GM18858 (cell line): Measurements from ENCODE around the gene CCDC74A.
"Not testable (repeated sequence)": the region's sequence is repeated elsewhere in the genome, so short reads cannot be mapped to it uniquely, and the experiment has no call there.

Source experiments
- ATAC-seq: cut with Tn5 transposase; IDR thresholded peaks from one replicate; pipeline ENCODE4 v1.9.1; 2021; ENCODE audit not compliant: unreplicated experiment

CCDC74A gene

GRCh38 chr2:131525256-131525655, 2.4 kb upstream of the CCDC74A start:
- not testable (repeated sequence) for ATAC-seq

DNA sequence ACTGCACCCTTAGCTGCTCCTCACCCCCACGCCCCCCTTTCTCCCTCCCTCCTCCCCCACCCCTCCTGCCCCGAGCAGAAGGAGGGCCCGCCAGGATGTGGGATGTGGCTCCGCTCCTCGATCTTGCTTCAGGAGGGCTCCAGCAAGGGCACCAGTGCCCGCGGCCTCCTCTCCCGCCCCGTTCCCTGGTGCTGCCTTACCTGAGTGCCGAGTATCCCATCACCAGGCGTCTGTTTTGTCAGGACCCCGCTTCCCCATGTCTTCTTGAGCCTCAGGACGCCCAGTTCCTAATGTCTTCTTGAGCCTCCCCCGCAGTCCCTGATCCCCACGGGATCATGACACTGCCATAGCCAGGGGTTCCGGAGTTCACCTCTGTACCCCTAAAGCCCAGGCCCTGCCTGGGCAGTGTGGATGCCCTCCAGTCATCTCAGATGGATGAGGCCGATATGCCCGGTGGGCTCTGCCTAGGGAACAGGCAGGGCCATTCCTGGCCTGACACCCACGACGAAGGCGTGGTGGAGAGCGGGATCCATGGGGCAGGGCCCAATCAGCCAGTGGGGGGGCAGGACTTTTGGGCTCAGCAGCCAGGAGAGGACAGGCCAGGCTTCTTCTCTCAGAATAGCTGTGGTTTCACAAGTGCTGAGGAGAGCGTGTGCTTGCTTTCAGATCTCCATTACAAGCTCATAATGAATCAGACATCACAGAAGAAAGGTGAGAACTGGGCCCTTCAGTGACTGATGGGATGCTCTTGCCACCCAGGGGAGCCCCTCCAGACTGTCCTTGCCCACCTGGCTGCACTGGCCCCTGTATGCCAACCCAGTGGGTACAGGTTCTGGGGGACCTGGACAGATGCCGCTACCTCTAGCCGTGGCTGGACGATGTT, 1.5 kb downstream of the CCDC74A start:
- peak; percentile 73 for ATAC-seq

GRCh38 chr2:131529864-131530445, 2.3 kb downstream of the CCDC74A start:
- ATAC-seq: not testable (repeated sequence)

DNA sequence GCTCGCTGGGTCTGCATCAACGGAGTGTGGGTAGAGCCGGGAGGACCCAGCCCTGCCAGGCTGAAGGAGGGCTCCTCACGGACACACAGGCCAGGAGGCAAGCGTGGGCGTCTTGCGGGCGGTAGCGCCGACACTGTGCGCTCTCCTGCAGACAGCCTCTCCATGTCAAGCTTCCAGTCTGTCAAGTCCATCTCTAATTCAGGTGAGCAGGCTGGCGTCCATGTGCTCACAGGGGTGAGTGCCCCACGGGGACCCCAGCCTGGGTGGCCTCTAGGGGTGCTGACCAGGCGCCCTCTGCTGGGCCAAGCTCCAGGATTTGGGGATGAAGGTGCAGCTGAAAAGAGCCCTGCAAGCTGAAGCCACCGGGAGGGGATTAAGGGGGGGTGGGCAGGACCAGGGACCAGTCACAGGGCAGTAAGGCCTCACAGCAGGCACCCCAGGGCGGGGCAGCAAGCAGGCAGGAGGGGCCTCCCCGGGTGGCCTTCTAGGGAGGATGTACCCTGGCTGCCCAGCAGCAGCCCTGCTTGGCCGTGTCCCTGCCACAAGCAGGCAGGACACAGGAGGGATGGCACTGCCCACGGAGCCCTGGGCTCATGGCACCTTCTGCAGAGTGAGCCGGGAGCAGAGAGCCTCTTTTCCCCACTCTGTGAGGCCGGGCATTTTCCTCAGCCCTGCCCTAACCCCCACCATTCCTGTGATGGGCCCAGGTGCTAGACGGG, 3.1 kb downstream of the CCDC74A start:
- not testable (repeated sequence) for ATAC-seq

DNA sequence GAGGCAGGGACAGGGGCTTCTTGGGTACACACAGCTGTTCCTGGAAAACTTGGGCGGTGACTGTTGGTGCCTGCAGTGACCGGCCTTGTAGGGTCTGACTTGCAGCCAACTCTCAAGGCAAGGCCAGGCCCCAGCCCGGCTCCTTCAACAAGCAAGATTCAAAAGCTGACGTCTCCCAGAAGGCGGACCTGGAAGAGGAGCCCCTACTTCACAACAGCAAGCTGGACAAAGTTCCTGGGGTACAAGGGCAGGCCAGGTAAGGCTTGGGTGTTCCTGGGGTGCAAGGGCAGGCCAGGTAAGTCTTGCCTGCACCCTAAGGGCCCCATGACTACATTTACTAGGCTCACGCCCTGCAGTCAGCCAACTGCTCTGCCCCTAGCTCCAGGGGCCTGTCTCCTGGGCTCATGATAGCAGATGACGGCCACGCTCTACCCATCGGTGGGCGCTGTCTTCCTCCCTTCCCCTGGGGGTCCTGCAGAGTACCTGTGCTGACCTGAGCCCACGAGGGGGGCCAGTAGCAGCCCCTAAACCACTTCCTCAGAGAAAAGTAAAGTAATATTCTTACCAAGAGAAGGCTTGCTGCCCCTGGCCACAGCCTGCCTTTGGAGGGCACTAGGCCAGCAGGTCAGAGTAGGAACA, 4.0 kb downstream of the CCDC74A start:
- not testable (repeated sequence) for ATAC-seq

- not testable (repeated sequence) for ATAC-seq
These were observed 5.3 kb downstream of the CCDC74A start for GRCh38 chr2:131532723-131533608.

DNA sequence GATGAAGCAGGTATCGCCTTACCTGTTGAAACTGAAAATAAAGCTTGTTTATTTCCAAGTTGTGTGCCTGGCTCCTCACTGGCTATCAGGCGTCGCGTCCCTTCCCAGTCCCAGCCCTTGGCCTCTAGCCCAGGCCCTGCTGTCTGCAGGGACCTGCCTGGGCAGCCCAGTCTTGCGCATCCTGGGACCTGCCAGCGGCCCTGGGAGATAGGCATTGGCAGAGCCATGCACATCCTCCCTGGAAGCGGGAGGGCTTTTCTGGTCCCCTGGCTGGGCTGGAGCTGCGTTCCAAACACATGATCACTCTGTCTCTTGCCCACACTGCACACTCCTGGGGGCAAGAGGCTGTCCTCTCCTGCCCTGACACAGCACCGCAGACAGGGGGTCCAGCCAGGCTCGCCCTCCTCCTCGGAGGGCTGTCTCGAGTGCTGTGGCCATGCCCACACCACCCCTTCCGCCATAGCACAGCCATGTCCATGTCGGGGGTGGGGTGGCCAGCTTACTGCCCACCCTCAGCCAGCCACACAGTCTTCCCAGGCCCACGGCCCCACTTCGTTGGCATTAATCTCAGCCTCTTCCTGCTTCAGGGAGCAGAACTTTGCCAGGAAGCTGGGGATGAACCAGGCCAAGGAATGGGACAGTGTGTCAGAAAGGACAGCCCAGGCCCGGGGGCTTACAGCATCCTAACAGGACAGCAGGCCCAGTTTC, 6.1 kb downstream of the CCDC74A start:
- not testable (repeated sequence) for ATAC-seq

- ATAC-seq: not testable (repeated sequence)
These were observed 6.6 kb downstream of the CCDC74A start for GRCh38 chr2:131534317-131534672.

DNA sequence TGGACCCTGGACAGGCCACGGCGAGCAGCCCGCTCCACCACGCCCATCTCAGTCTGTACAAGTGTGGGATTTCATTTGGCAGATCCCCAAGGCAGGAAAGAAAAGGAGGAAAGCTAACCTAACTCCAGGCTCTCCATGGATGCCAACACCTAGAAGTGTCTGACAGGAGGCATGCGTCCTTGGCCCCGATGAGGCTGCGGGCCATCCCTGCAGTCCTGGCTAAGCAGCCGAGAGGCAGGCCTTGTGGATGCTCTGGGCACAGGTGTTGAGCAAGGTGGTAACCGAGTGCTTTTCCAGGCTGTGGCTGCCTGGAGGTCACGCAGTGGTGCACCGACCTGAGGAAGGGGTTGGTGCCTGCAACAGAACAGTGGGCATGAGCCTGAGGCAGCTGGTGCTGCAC, 7.3 kb downstream of the CCDC74A start:
- not testable (repeated sequence) for ATAC-seq

DNA sequence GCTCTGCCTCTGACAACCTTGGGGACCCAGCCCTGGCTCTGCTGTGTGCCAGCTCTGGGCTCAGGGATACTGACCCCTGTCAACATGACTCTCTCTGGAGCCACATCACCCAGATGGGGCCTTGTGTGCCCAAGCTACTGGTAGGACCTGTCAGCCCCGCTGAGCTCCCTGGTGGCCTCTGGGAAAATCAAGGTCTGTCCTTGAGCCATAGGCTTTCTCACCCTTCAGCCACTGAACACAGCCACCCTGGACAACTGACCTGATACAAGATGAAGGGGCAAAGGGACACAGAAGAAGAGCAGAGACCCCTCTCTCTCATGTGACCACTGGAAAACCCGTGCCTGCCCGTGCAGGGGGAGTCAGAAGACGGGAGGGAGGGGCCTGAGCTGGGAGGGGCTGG, 7.8 kb downstream of the CCDC74A start:
- no peak for ATAC-seq

DNA sequence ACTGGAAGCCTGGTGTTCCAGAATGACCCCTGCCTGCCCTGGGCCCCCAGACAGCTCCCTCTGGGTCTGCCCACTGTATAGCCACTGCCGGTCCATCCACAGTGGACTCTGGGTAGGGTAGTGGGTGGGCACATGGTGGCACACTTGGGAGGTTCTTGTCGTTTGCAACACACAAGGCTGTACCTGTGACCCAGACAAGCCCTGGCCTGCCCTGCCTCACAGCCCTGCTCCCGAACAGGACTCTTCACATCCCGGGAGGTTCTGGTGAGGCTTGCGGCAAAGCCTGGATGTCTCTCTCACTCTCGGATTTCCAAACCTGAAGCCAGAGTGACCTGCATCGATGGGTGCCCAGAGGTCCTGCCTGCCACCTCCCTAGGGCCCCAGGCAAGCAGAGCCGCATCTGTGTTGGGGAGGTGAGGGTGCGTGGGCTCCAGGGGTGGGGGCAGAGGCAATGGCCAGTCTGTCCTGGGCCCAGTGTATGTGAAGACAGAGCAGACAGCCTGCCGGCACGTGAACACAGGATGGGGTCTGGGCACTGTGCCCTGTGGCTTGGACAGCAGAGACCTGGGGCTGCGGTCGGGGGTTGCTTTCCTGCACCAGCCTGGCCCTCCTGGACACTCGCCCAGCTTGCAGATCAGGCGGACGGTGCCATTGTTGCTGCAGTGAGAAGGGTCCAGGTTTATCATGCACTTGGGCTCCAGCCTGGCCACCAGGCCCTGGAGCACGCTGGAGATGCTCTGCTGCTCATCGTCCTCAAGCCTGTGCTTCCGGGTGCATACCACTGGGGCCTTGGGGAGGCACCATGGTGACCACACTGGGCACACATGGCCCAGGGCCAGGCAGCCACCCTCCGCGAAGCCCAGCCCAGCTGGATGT, 8.5 kb downstream of the CCDC74A start:
- ATAC-seq: not testable (repeated sequence)

DNA sequence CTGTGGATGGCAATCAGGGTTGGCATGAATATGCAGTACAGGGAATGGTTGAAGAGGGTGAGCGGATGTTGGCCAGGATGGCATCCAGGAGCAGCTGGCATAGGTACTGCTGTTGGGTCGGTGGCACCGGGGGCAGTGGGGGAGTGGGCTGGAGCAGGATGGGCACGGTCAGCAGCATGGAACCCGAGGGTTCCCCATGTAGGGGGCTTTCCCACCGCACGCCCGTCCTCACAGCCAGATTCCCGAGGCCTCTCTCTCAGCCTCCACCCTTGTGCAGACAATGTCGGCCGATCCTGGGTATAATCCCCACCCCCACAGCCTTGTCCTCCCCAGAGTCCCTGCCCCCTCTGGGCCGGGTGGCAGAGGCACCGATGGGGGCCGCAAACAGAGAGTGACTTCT, 9.2 kb downstream of the CCDC74A start:
- ATAC-seq: not testable (repeated sequence)

- ATAC-seq: not testable (repeated sequence)
These were observed 11.2 kb downstream of the CCDC74A start for GRCh38 chr2:131538856-131539255.

GRCh38 chr2:131542438-131543384, 15.0 kb downstream of the CCDC74A start:
- ATAC-seq: no peak

DNA sequence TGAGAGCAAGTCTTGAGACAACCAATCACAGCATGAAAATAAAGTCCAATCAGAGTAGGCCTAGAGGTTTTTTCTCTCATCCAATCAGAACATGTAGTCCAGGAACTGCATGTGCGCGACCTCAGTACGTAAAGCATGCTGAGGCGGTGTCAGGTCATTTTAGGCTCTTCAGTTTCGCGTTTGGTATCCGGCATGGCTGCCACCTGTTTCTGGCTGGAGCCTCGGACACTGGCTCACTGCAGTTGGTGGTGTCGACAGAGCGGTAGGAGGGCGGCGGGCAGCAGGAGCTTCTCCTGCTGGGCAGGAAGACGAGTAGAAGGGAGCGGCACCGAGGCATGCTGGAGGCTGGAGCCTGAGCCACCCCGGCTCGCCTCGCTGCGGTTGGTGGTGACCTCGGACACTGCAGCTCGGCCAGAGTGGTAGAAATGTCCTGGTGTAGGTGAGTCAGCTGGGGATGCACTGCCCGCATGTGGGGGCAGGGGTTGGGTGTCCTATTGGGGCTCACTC, 15.8 kb downstream of the CCDC74A start:
- ATAC-seq: no peak

DNA sequence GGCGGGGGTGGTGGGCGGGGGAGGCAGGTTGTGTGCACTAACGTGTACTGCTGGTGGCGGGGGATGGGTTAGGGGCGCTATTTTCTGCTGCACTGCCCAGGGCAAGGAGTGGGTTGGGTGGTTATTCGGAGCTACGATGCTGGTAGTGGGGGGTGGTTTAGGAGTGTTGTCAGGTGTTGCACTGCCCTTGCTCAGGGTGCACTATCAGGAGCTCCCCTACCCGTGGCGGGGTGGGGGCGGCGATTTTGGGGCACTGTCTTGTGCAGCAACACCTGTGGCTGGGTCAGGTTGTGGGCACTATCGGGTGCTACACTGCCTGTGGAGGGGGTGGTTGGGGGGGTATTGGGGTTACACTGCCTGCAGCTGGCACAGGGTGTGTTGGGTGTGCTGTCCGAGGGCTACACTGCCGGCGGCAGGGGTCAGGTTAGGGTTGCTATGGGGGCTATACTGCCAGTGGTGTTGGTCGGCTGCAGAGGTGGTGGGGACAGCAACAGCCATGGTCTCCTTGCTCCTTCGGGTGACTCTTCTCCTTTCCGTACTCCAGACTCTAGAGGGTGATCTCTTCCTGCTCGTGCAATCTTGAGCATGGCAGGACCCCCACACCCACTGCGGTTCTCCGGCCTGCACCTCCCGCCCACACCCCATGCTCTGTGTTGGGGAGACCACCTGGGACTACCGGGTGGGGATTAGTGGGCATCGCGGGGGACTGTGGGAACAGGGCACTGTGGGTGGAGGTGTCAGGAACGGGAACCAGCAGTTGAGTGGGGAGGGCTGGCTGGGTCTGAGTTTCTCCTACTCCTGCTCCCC, 16.5 kb downstream of the CCDC74A start:
- ATAC-seq: not testable (repeated sequence)

- not testable (repeated sequence) for ATAC-seq
These were observed 17.1 kb downstream of the CCDC74A start for GRCh38 chr2:131544813-131545165.
